Muscle layer of colon (tissue), 2 donors: ENCODE data around the gene NKAIN2.
"Not testable (repeated sequence)": the region's sequence is repeated elsewhere in the genome, so short reads cannot be mapped to it uniquely, and the experiment has no call there.

Experiments used
- H3K27ac ChIP-seq: one replicate; pipeline ENCODE4 v1.7.0; 2013; ENCODE audit warnings: low read depth, mild to moderate bottlenecking, low read length, moderate library complexity
- H3K27me3 ChIP-seq, 2 donors: one replicate each; pipeline ENCODE4 v1.7.0; 2013; ENCODE audit warnings: low read length in 2 of 2, mild to moderate bottlenecking in 2 of 2; ENCODE audit not compliant: insufficient read depth in 2 of 2, control insufficient read depth in 1 of 2
- H3K36me3 ChIP-seq: one replicate; pipeline ENCODE4 v1.7.0; 2013; ENCODE audit warnings: mild to moderate bottlenecking, low read length; ENCODE audit not compliant: insufficient read depth
- H3K4me1 ChIP-seq: one replicate; pipeline ENCODE4 v1.7.0; 2013; ENCODE audit warnings: mild to moderate bottlenecking, low read length; ENCODE audit not compliant: insufficient read depth
- H3K4me3 ChIP-seq, 2 donors: one replicate each; pipeline ENCODE4 v1.7.0; 2013; ENCODE audit warnings: low read length in 2 of 2, low read depth in 1 of 2, mild to moderate bottlenecking in 1 of 2, moderate library complexity in 1 of 2
- H3K9ac ChIP-seq: one replicate; pipeline ENCODE4 v1.7.0; 2013; ENCODE audit warnings: low read length
- H3K9me3 ChIP-seq: one replicate; pipeline ENCODE4 v1.7.0; 2013; ENCODE audit warnings: mild to moderate bottlenecking, low read length
- donor health status: abdominal sarcoma.
- donor health status: Adenocarcinoma of cecum.

The NKAIN2 gene

DNA sequence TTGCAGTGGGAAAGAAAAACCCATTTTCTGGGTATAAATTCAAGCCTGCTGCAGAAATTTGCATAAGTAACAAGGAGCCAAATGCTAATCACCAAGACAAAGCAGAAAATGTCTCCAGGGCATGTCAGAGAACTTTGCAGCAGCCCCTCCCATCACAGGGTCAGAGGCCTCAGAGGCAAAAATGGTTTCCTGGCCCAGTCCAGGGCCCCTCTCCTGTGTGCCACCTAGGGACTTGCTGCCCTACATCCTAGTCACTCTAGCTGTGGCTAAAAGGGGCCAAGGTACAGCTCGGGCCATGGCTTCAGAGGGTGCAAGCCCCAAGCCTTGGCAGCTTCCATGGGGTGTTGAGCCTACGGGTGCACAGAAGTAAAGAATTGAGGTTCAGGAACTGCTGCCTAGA, 497.2 kb downstream of the NKAIN2 start:
- H3K36me3 ChIP-seq, H3K9ac ChIP-seq, H3K9me3 ChIP-seq, H3K27me3 ChIP-seq, H3K4me3 ChIP-seq, H3K27ac ChIP-seq, H3K4me1 ChIP-seq: not testable (repeated sequence)

DNA sequence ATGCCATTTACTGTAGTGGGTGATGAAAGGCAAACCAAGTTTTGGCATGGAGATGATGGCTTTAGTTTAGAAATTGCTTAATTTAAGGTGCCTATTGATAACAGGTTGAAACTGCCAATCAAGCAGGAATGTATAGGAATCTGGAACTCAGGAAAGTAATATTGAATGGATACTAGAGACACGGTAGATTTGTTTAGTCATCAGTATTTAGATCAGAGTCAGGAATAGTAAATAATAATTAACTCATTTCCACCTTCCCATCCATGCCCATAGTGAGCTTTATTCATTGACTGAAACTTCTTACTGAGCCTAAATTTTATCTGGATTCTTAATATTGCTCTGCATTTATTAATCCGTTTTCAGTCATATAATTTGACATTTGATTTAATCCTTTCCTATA, 500.3 kb downstream of the NKAIN2 start:
- no peaks in the 10 kb centered on the region for H3K9me3 ChIP-seq
- no peaks in the 10 kb centered on the region for H3K4me1 ChIP-seq
- no peaks in the 10 kb centered on the region for H3K36me3 ChIP-seq
- no peak overlapping the region for H3K27ac ChIP-seq
- no peak overlapping the region for H3K4me3 ChIP-seq
- H3K9ac ChIP-seq = no peak overlapping the region
- no peaks in the 10 kb centered on the region for H3K27me3 ChIP-seq

DNA sequence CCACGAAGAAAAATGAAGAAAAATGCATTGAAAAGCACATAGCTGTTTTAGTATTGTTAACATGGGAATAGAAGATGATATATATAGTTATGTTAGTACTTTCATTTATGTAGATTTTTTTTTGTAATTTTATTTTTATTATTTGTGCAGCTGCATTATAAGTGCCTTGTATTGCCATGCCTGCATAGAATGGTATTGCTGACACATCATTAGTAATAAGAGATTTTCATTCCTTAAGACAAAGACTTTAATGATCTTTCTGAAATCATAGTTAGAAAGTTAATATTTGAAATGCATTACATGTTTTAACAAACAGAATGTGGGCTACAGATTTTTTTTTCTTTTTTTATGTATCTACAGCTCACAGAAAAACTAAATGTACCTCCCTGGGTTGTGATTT, 506.5 kb downstream of the NKAIN2 start:
- Histone ChIP-seq H3K9me3 (no peaks in the 10 kb centered on the region), H3K27me3 (no peaks in the 10 kb centered on the region), H3K4me1 (no peaks in the 10 kb centered on the region), H3K27ac (no peak overlapping the region), H3K4me3 (no peak overlapping the region), H3K9ac (no peak overlapping the region), H3K36me3 (no peaks in the 10 kb centered on the region)

DNA sequence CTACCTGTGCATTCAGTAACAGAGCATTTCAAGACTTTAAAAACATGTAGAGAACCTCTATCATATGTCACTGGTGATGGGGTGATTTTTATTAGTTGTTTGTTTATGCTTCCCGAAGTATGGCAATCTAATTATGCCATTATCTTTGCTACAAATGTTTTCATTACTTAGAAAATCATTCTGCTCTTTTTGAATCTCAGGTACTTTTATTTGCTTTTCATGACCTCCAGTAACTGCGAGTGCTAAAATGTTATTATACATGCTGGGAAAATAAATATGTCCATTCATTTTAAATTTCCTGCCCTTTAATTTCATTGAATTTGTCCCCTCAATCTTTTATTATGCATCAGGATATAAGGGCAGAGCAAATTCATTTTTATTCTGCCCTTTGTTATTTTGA, 515.7 kb downstream of the NKAIN2 start:
- no peaks in the 10 kb centered on the region for H3K9me3 ChIP-seq
- H3K4me3 ChIP-seq = no peak overlapping the region
- no peak overlapping the region for H3K27ac ChIP-seq
- no peak overlapping the region for H3K9ac ChIP-seq
- H3K27me3 ChIP-seq = no peaks in the 10 kb centered on the region
- H3K4me1 ChIP-seq = no peaks in the 10 kb centered on the region
- no peaks in the 10 kb centered on the region for H3K36me3 ChIP-seq

DNA sequence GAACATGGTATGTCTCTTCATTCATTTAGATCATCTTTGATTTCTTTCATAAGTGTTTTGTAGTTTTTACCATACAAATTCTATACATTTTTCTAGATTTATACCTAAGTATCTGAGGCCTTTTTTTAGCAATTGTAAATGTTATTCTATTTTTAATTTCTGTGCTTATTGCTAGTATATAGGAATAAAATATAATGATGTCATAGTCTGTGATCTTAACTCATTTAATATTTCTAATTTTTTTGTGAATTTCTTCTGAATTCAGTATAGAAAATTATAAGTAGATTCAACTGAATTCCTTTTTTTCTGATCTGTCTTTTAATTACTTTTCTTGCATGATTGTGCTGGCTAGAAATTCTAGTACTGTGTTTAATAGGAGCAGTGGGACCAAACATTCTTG, 520.6 kb downstream of the NKAIN2 start:
- Histone ChIP-seq H3K4me3 (no peak overlapping the region), H3K27me3 (no peaks in the 10 kb centered on the region), H3K4me1 (no peaks in the 10 kb centered on the region), H3K36me3 (no peaks in the 10 kb centered on the region), H3K9ac (no peak overlapping the region), H3K9me3 (no peaks in the 10 kb centered on the region), H3K27ac (no peak overlapping the region)

DNA sequence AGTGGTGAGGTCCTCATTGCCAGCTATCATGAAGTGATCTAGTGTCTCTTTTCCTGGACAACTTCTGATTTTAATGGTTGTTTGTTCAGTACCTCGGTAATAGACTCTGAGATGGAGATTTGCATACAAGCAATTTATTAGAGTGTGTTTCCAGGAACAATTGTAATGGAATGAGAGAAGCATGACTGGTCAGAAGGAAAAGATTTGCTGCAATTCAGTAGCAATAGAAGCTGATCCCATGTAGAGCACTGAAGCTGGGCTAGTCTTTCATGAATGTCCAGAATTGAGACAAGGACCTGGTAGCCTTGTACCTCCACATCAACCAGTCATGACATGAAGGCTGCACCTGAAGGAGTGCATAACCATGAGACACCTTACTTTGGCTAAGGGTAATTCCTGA, 526.5 kb downstream of the NKAIN2 start:
- Histone ChIP-seq H3K36me3 (no peaks in the 10 kb centered on the region), H3K9me3 (no peaks in the 10 kb centered on the region), H3K4me1 (no peaks in the 10 kb centered on the region), H3K4me3 (no peak overlapping the region), H3K27ac (no peak overlapping the region), H3K9ac (no peak overlapping the region), H3K27me3 (no peaks in the 10 kb centered on the region)

DNA sequence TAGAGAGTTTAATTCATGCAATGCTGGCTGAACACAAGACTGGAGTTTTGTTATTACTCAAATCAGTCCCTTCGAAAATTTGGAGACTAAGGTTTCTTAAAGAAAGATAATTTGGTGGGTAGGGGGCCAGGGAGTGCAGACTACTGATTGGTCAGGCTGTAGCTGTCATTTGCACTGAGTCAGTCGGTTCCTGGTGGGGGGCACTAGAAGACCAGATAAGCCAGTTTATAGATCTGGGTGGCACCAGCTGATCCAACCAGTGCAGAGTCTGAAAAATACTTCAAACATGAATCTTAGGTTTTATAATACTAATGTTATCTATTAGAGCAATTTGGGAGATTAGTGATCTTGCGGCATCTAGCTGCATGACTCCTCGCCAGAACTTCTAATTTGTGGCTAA, 530.7 kb downstream of the NKAIN2 start:
- Histone ChIP-seq H3K27me3 (no peaks in the 10 kb centered on the region), H3K9me3 (no peaks in the 10 kb centered on the region), H3K4me3 (no peak overlapping the region), H3K27ac (no peak overlapping the region), H3K4me1 (no peaks in the 10 kb centered on the region), H3K36me3 (no peaks in the 10 kb centered on the region), H3K9ac (no peak overlapping the region)

DNA sequence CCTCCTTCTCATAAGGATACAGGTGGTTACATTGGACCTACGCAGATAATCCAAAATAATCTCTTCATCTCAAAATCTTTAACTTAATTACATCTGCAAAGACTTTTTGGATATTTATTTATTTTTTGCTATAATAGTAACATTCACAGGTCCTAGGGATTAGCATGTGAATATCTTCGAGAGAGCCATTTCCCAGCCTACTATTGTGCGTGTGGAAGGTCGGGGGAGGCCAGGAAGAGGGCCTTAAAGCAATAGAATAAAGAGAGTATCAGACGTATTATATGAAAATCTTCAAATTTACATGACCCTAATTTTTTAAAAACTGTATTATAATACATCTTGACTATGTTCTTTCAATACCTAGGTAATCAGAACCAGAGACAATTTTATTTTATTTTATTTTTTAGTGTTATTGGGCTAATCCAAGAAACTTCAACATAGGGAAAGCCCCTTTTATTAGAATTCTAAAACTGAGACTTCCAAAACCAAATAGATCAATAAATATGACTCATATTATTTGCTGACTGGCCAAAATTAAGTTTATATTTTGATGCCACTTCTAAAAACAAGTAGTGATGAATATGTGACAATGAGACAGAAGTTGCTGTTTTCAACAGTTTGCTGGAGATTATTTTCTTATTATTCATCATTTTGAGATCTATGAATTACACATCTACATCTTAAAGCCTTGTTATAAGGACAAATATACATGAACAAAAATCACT, 536.1 kb downstream of the NKAIN2 start:
- no peak overlapping the region for H3K9ac ChIP-seq
- no peaks in the 10 kb centered on the region for H3K9me3 ChIP-seq
- H3K27ac ChIP-seq = no peak overlapping the region
- no peaks in the 10 kb centered on the region for H3K4me1 ChIP-seq
- no peaks in the 10 kb centered on the region for H3K36me3 ChIP-seq
- no peak overlapping the region for H3K4me3 ChIP-seq
- no peaks in the 10 kb centered on the region for H3K27me3 ChIP-seq

DNA sequence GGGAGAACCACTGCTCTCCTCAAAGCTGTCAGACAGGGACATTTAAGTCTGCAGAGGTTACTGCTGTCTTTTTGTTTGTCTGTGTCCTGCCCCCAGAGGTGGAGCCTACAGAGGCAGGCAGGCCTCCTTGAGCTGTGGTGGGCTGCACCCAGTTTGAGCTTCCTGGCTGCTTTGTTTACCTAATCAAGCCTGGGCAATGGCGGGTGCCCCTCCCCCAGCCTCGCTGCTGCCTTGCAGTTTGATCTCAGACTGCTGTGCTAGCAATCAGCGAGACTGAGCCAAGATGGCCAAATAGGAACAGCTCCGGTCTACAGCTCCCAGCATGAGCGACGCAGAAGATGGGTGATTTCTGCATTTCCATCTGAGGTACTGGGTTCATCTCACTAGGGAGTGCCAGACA, 544.7 kb downstream of the NKAIN2 start:
- H3K27me3 ChIP-seq, H3K9me3 ChIP-seq, H3K27ac ChIP-seq, H3K36me3 ChIP-seq, H3K4me3 ChIP-seq, H3K9ac ChIP-seq, H3K4me1 ChIP-seq: not testable (repeated sequence)

DNA sequence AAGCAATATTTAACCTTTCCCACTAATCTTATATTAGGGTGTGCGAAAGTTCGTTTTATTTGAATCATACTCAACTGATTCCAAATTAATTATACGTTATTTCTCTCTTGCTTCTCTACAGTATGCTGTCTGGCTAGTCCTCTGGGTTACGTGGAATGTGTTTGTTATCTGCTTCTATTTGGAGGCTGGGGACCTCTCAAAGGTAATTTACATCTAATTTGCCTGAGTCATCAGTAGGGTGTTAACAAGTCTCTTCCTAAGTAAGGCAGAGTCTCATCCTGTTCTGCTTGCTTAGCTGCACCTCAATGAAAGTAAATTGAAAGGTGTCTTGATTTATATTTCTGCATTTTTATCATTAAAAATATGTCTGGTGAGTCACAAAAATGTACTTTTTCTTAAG, 551.5 kb downstream of the NKAIN2 start:
- H3K4me1 ChIP-seq = no peaks in the 10 kb centered on the region
- no peaks in the 10 kb centered on the region for H3K27me3 ChIP-seq
- no peaks in the 10 kb centered on the region for H3K9me3 ChIP-seq
- H3K36me3 ChIP-seq = no peaks in the 10 kb centered on the region
- H3K9ac ChIP-seq = no peak overlapping the region
- H3K4me3 ChIP-seq = no peak overlapping the region
- H3K27ac ChIP-seq = no peak overlapping the region

DNA sequence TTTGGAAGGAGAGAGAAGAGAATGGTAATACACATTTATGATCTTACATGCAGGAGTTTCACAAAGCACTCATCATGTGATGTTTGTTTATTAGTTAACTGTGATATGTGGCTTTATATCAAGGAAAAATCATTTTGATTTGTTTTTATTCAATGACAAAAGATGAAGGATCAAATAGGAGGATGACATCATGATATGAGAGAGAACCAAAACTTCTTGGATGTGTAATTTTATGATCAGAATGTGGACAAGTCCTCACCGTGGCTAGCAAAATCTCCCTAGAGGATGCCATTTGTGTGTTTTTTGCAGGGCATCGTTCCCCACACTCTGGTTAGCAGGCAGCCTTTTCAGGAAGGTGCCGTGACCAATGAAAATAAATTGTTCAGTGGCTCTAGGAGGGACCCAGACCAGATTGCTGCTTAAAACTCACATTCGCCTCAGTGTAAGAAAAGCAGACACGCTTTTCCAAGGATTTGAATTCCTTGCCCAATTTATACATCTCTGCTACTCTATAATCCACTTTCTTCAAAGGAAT, 552.7 kb downstream of the NKAIN2 start:
- Histone ChIP-seq H3K4me1 (no peaks in the 10 kb centered on the region), H3K9me3 (no peaks in the 10 kb centered on the region), H3K27ac (no peak overlapping the region), H3K36me3 (no peaks in the 10 kb centered on the region), H3K9ac (no peak overlapping the region), H3K27me3 (no peaks in the 10 kb centered on the region), H3K4me3 (no peak overlapping the region)

DNA sequence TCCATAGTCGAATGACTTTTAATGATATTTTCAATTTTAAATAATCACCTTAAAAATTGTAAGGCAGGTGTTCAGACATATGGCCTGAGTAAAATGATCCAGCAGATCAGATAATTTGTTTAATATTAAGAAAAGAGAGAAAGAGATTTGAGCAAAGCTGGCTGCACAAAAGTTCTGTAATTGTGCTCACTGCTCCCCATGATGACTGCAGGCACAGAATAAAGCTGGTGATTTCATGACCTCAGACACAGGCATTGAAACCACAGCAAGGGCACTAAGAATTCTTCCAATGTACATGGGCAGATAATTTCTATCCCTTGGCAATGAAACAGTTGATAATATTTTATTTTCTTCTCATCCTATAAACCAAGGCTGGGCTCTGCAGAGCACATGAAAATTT, 553.1 kb downstream of the NKAIN2 start:
- Histone ChIP-seq H3K27me3 (no peaks in the 10 kb centered on the region), H3K27ac (no peak overlapping the region), H3K4me3 (no peak overlapping the region), H3K9me3 (no peaks in the 10 kb centered on the region), H3K36me3 (no peaks in the 10 kb centered on the region), H3K9ac (no peak overlapping the region), H3K4me1 (no peaks in the 10 kb centered on the region)
